Transverse colon (tissue), 4 donors: Measurements from ENCODE around the gene SF1. TPM values are rescaled to one million over a fixed set of nuclear protein-coding genes. Genes with fewer than 3 reads are reported as not detected.

Source experiments
- DNase-seq: peaks from one replicate; pipeline ENCODE4 v3.0.0-alpha.2; 2019
- H3K27ac ChIP-seq, 4 donors: fragments of 200-600 bp; sonication (generic); 2 replicates each; pipeline ENCODE4 v1.5.1; 2016 to 2018; ENCODE audit warnings: inconsistent platforms in 4 of 4
- H3K27me3 ChIP-seq: fragments of 200-600 bp; sonication (generic); 2 replicates; pipeline ENCODE4 v1.5.1; 2017; ENCODE audit warnings: inconsistent platforms
- H3K36me3 ChIP-seq, 4 donors: fragments of 200-600 bp; sonication (generic); 2 replicates each; pipeline ENCODE4 v1.5.1; 2017 to 2019; ENCODE audit warnings: inconsistent platforms in 4 of 4
- H3K4me1 ChIP-seq, 4 donors: fragments of 200-600 bp; sonication (generic); 2 replicates each; pipeline ENCODE4 v1.5.1; 2017 to 2020; ENCODE audit warnings: inconsistent platforms in 4 of 4
- H3K4me3 ChIP-seq, 4 donors: fragments of 200-600 bp; sonication (generic); 1 replicate in 1 of 4; 2 replicates in 3 of 4; pipeline versions ENCODE4 v1.5.1 to v1.6.1; 2017 to 2019; ENCODE audit warnings: inconsistent platforms in 4 of 4
- H3K9me3 ChIP-seq, 2 donors: fragments of 200-600 bp; sonication (generic); 2 replicates each; pipeline ENCODE4 v1.5.1; 2017 to 2019; ENCODE audit warnings: inconsistent platforms in 2 of 2
- CTCF ChIP-seq, 5 experiments: fragments of 200-600 bp in 3 of 5; fragments of 450-650 bp in 2 of 5; sonication (generic) in 3 of 5; IDR thresholded peaks; 1 replicate in 2 of 5; 2 replicates in 3 of 5; pipeline ENCODE4 v1.5.1; 2016 to 2017; ENCODE audit warnings: antibody characterized with exemption in 5 of 5, inconsistent platforms in 3 of 5, mild to moderate bottlenecking in 2 of 5, moderate library complexity in 1 of 5
- EP300 ChIP-seq: sonication (generic); formaldehyde crosslinking; IDR thresholded peaks from one replicate; pipeline ENCODE4 v1.6.1; 2017; ENCODE audit warnings: antibody characterized with exemption, low read depth
- POLR2A ChIP-seq: fragments of 450-650 bp; IDR thresholded peaks from one replicate; pipeline ENCODE4 v1.6.1; 2016; ENCODE audit warnings: antibody characterized with exemption, mild to moderate bottlenecking, moderate library complexity
- POLR2AphosphoS5 ChIP-seq, 3 donors: sonication (generic); formaldehyde crosslinking; IDR thresholded peaks; one replicate each; pipeline ENCODE4 v1.6.1; 2016; ENCODE audit warnings: antibody characterized with exemption in 3 of 3
- WGBS, 2 donors: methylation state at CpG; one replicate each; pipeline ENCODE4 v1.1.5; 2018; ENCODE audit warnings: low coverage in 1 of 2; 5-methylcytosine and 5-hydroxymethylcytosine counted together
- in situ Hi-C, 4 donors: fragments of 200-750 bp; cut with MboI; loops; one replicate each; pipeline versions ENCODE4 v1.15.0 to v1.15.1; 2017; ENCODE audit warnings: low sequenced_read_pairs in 3 of 4, low pct_ligation_motif_present in 1 of 4, low pct_unique_long_range_greater_than_20kb in 1 of 4
- intact Hi-C: fragments of 100-400 bp; cut with DNase I; formaldehyde crosslinking; loops from one replicate; pipeline ENCODE4 v1.15.1; 2023; ENCODE audit warnings: low total_unique reads
- total RNA-seq, 4 donors: library from RNA; depleted of rRNA; stranded (reverse); fragments of >200 nt; gene quantifications; one replicate each; pipeline ENCODE4 v1.1.0, GENCODE V29; 2016

Gene SF1
- total RNA-seq, 4 donors from 2014 or later: 196 to 458 (median 377) TPM

GRCh38 chr11:64777449-64778222 is 706 bp downstream of the SF1 start:
- TF ChIP-seq EP300 (no peak), CTCF (IDR thresholded peaks at IDR 0.05) (no peak), POLR2AphosphoS5 (IDR thresholded peaks at IDR 0.05) (peak in 1 of 3 donors; percentile 26), POLR2A (peak; percentile 27)
- peak overlapping the region; percentile 99 to 100 (median 100) for H3K27ac ChIP-seq
- peak overlapping the region; percentile 94 to 99 (median 99) for H3K4me3 ChIP-seq
- peaks cover 19 to 60% (median 28%) of the 10 kb centered on the region in 4 donors for H3K4me1 ChIP-seq
- H3K27me3 ChIP-seq: no peaks in the 10 kb centered on the region
- no peaks in the 10 kb centered on the region for H3K9me3 ChIP-seq
- peaks cover 0 to 40% (median 19%) of the 10 kb centered on the region in 4 donors for H3K36me3 ChIP-seq
- in situ Hi-C loops: no loop called here
- intact Hi-C loops: no loop called here
- 0 to 1% methylated on average over 2 to 46 of the region's 98 CpGs for WGBS, 2 donors
- peak; percentile 84 for DNase-seq

DNA sequence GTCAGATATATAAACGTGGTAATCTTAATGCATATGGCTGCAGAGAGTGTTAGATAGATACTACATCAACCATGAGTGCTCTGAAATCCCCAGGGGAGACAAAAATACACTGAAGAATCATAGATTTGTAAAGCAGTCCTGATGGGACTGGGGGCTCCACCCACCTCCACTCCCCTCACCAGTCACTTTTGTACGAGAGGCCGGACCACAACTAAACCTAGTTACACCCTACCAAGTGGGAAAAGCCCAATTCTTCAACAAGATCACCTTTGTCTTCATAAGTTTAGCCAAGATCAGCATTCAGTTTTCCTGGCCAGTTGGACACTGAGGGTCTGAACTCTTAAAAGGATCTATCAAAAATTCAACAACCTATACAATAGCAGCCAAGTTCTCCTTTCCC is 1.5 kb downstream of the SF1 start:
- intact Hi-C loops: no loop called here
- Histone ChIP-seq H3K9me3 (no peaks in the 10 kb centered on the region), H3K36me3 (peaks cover 0 to 48% (median 23%) of the 10 kb centered on the region in 4 donors), H3K27me3 (no peaks in the 10 kb centered on the region), H3K4me3 (peak overlapping the region; percentile 55 to 99 (median 96)), H3K27ac (peak overlapping the region; percentile 99 to 100 (median 100)), H3K4me1 (peaks cover 20 to 67% (median 30%) of the 10 kb centered on the region in 4 donors)
- WGBS, 2 donors: 5 to 8% methylated on average over 3 of the region's 3 CpGs
- no peak for TF ChIP-seq EP300
- no peak for TF ChIP-seq CTCF (IDR thresholded peaks at IDR 0.05)
- no peak for TF ChIP-seq POLR2A
- TF ChIP-seq POLR2AphosphoS5 (IDR thresholded peaks at IDR 0.05): no peak
- no peak for DNase-seq
- in situ Hi-C loops: no loop called here

DNA sequence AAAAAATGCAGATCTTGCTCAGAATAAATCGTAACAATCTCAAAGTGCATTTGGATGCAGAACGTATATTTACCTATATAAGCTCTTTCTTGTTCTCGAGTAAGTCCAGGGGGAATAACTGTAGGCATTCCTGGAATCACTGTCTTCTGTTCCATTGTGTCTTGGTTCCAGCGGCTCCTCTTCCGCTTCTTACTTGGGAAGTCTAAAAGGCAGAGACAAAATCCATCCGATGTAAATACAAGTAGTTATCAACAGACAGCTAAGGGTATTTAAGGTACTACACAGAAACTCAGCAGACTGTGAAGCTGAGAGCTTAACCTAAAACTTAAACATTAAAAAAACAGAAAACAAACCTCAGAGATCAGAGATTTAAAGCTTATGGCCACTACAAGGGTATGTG is 1.9 kb downstream of the SF1 start:
- H3K4me1 ChIP-seq: peaks cover 20 to 72% (median 30%) of the 10 kb centered on the region in 4 donors
- H3K27me3 ChIP-seq: no peaks in the 10 kb centered on the region
- DNase-seq: no peak
- in situ Hi-C loops: no loop called here
- no peaks in the 10 kb centered on the region for H3K9me3 ChIP-seq
- intact Hi-C loops: no loop called here
- TF ChIP-seq POLR2A (no peak), POLR2AphosphoS5 (IDR thresholded peaks at IDR 0.05) (no peak), EP300 (no peak), CTCF (IDR thresholded peaks at IDR 0.05) (no peak)
- WGBS, 2 donors: 60 to 61% methylated on average over 6 of the region's 6 CpGs
- H3K36me3 ChIP-seq: peaks cover 0 to 52% (median 26%) of the 10 kb centered on the region in 4 donors
- peak overlapping the region in 1 of 4 donors; percentile 99 for H3K4me3 ChIP-seq
- peak overlapping the region in 2 of 4 donors; percentile 99 to 100 for H3K27ac ChIP-seq

GRCh38 chr11:64774144-64774543 is 4.2 kb downstream of the SF1 start:
- intact Hi-C loops (no loop called here), in situ Hi-C loops (no loop called here)
- Histone ChIP-seq H3K9me3 (no peaks in the 10 kb centered on the region), H3K27ac (no peak overlapping the region), H3K27me3 (no peaks in the 10 kb centered on the region), H3K4me1 (peaks cover 15 to 62% (median 24%) of the 10 kb centered on the region in 4 donors), H3K4me3 (no peak overlapping the region), H3K36me3 (peaks cover 0 to 75% (median 41%) of the 10 kb centered on the region in 4 donors)
- DNase-seq: no peak
- TF ChIP-seq CTCF (IDR thresholded peaks at IDR 0.05): no peak
- no peak for TF ChIP-seq EP300
- TF ChIP-seq POLR2AphosphoS5 (IDR thresholded peaks at IDR 0.05): no peak
- no peak for TF ChIP-seq POLR2A
- WGBS, 2 donors: 66 to 79% methylated on average over 5 of the region's 5 CpGs
